H1 (cell line): ENCODE data around the gene KCNMB1. TPM values are rescaled to one million over a fixed set of nuclear protein-coding genes. Genes with fewer than 3 reads are reported as not detected.

Source experiments
- BRCA1 ChIP-seq: IDR thresholded peaks from 2 replicates; pipeline ENCODE4 v1.6.1; 2012; ENCODE audit warnings: low read depth, low read length, improper control_type of control experiment
- FOSL1 ChIP-seq: IDR thresholded peaks from 2 replicates; pipeline ENCODE4 v1.6.1; 2011; ENCODE audit warnings: mild to moderate bottlenecking, low read depth, low read length, moderate library complexity; ENCODE audit not compliant: insufficient read depth
- GTF2F1 ChIP-seq: IDR thresholded peaks from 2 replicates; pipeline ENCODE4 v1.6.1; 2012; ENCODE audit warnings: low read depth, low read length, improper control_type of control experiment, borderline replicate concordance
- KDM1A ChIP-seq: fragments of 200-600, 300-600 bp; sonication (generic); IDR thresholded peaks from 2 replicates; pipeline ENCODE4 v1.7.1; 2016; ENCODE audit warnings: mild to moderate bottlenecking, low read length, borderline replicate concordance
- SAP30 ChIP-seq: fragments of 300-600 bp; sonication (generic); IDR thresholded peaks from 2 replicates; pipeline ENCODE4 v1.7.1; 2012; ENCODE audit warnings: low read length, moderate library complexity, mild to moderate bottlenecking, inconsistent platforms; ENCODE audit not compliant: insufficient read depth, insufficient replicate concordance
- SP4 ChIP-seq: IDR thresholded peaks from 2 replicates; pipeline ENCODE4 v1.6.1; 2012; ENCODE audit warnings: low read length, inconsistent platforms
- SUZ12 ChIP-seq: fragments of 200-600 bp; sonication (generic); IDR thresholded peaks from 2 replicates; pipeline ENCODE4 v1.6.1; 2012; ENCODE audit warnings: mild to moderate bottlenecking, inconsistent platforms, low read length, moderate library complexity, mixed read lengths
- TAF1 ChIP-seq: IDR thresholded peaks from 2 replicates; pipeline ENCODE4 v1.6.1; 2011; ENCODE audit warnings: mild to moderate bottlenecking, low read depth, low read length
- TBP ChIP-seq: IDR thresholded peaks from 2 replicates; pipeline ENCODE4 v1.6.1; 2011; ENCODE audit warnings: low read depth, low read length, improper control_type of control experiment
- YY1 ChIP-seq: IDR thresholded peaks from 2 replicates; pipeline ENCODE4 v1.6.1; 2011; ENCODE audit warnings: low read depth, mild to moderate bottlenecking, low read length
- polyA plus RNA-seq, 7 experiments: library from polyadenylated mRNA; depleted of rRNA in 3 of 7; stranded (reverse) in 5 of 7; unstranded in 2 of 7; fragments of >200 nt in 5 of 7; fragments of 200-250 nt in 2 of 7; gene quantifications; 1 replicate in 5 of 7; 2 replicates in 1 of 7; 4 replicates in 1 of 7; pipeline versions ENCODE4 v1.2.1 to v1.2.3, GENCODE V29; 2011 to 2013; ENCODE audit warnings: missing spikeins in 2 of 7, mixed read lengths in 2 of 7
- total RNA-seq: library from RNA; stranded (reverse); fragmentation: NEBNext Ultra II Directional; extraction: Animal tissue kit (Norgen Biotek cat#: 25700); gene quantifications from 2 replicates; pipeline ENCODE4 v1.2.1, GENCODE V29; 2021
- TF ChIP-seq, protein P1 (sequence below): fragments of 300-600 bp; sonication (generic); IDR thresholded peaks from 2 replicates; pipeline ENCODE4 v1.7.1; 2012; ENCODE audit warnings: low read length, moderate library complexity, mild to moderate bottlenecking, inconsistent platforms; ENCODE audit not compliant: insufficient replicate concordance

The KCNMB1 gene
- total and polyA plus RNA-seq, 2 of the 8 experiments (the other 6 are each of a cell fraction or from before 2014, with no cell fraction given): 0.08 to 0.19 TPM

DNA sequence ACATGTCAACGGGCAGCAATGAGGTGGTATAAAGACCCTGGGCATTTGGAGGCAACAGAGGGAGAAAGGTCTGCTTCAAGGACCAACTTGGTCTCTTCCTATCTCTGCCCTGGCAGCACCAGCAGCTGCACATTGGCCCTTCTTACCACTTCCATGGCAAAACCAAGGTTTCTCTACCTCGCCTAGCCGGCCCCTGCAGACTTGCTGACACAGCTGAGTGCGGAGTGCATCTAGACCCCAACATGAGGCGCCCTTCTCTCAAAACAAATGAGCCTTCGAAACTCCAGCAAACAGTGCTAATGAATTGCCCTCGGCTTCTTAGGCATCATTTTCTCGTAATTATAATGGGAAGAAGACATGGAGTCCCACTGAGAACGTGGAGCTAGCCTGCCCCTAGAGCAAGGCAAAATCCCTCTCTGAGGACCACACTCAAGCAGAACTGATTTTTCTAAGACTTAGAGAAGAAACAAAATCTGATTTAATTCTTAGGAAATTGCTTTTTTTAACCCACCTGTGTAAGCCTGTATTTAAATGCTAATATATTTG is 42.1 kb downstream of the KCNMB1 start (continued):
- TF ChIP-seq, protein P1, sequence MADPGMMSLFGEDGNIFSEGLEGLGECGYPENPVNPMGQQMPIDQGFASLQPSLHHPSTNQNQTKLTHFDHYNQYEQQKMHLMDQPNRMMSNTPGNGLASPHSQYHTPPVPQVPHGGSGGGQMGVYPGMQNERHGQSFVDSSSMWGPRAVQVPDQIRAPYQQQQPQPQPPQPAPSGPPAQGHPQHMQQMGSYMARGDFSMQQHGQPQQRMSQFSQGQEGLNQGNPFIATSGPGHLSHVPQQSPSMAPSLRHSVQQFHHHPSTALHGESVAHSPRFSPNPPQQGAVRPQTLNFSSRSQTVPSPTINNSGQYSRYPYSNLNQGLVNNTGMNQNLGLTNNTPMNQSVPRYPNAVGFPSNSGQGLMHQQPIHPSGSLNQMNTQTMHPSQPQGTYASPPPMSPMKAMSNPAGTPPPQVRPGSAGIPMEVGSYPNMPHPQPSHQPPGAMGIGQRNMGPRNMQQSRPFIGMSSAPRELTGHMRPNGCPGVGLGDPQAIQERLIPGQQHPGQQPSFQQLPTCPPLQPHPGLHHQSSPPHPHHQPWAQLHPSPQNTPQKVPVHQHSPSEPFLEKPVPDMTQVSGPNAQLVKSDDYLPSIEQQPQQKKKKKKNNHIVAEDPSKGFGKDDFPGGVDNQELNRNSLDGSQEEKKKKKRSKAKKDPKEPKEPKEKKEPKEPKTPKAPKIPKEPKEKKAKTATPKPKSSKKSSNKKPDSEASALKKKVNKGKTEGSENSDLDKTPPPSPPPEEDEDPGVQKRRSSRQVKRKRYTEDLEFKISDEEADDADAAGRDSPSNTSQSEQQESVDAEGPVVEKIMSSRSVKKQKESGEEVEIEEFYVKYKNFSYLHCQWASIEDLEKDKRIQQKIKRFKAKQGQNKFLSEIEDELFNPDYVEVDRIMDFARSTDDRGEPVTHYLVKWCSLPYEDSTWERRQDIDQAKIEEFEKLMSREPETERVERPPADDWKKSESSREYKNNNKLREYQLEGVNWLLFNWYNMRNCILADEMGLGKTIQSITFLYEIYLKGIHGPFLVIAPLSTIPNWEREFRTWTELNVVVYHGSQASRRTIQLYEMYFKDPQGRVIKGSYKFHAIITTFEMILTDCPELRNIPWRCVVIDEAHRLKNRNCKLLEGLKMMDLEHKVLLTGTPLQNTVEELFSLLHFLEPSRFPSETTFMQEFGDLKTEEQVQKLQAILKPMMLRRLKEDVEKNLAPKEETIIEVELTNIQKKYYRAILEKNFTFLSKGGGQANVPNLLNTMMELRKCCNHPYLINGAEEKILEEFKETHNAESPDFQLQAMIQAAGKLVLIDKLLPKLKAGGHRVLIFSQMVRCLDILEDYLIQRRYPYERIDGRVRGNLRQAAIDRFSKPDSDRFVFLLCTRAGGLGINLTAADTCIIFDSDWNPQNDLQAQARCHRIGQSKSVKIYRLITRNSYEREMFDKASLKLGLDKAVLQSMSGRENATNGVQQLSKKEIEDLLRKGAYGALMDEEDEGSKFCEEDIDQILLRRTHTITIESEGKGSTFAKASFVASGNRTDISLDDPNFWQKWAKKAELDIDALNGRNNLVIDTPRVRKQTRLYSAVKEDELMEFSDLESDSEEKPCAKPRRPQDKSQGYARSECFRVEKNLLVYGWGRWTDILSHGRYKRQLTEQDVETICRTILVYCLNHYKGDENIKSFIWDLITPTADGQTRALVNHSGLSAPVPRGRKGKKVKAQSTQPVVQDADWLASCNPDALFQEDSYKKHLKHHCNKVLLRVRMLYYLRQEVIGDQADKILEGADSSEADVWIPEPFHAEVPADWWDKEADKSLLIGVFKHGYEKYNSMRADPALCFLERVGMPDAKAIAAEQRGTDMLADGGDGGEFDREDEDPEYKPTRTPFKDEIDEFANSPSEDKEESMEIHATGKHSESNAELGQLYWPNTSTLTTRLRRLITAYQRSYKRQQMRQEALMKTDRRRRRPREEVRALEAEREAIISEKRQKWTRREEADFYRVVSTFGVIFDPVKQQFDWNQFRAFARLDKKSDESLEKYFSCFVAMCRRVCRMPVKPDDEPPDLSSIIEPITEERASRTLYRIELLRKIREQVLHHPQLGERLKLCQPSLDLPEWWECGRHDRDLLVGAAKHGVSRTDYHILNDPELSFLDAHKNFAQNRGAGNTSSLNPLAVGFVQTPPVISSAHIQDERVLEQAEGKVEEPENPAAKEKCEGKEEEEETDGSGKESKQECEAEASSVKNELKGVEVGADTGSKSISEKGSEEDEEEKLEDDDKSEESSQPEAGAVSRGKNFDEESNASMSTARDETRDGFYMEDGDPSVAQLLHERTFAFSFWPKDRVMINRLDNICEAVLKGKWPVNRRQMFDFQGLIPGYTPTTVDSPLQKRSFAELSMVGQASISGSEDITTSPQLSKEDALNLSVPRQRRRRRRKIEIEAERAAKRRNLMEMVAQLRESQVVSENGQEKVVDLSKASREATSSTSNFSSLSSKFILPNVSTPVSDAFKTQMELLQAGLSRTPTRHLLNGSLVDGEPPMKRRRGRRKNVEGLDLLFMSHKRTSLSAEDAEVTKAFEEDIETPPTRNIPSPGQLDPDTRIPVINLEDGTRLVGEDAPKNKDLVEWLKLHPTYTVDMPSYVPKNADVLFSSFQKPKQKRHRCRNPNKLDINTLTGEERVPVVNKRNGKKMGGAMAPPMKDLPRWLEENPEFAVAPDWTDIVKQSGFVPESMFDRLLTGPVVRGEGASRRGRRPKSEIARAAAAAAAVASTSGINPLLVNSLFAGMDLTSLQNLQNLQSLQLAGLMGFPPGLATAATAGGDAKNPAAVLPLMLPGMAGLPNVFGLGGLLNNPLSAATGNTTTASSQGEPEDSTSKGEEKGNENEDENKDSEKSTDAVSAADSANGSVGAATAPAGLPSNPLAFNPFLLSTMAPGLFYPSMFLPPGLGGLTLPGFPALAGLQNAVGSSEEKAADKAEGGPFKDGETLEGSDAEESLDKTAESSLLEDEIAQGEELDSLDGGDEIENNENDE: no peak
- TF ChIP-seq YY1: no peak
- TF ChIP-seq SUZ12: no peak
- TF ChIP-seq FOSL1: no peak
- TF ChIP-seq TBP: no peak
- no peak for TF ChIP-seq KDM1A
- TF ChIP-seq SAP30: no peak
- TF ChIP-seq TAF1: no peak
- no peak for TF ChIP-seq BRCA1
- no peak for TF ChIP-seq SP4
- no peak for TF ChIP-seq GTF2F1
